GM12874 (cell line): Measurements from ENCODE around the gene HSP90B1.

Source experiments
- TF ChIP-seq, protein P1 (sequence below): IDR thresholded peaks from 2 replicates; pipeline ENCODE4 v1.5.1; 2011; ENCODE audit warnings: low read depth, mild to moderate bottlenecking, control low read depth, low read length, moderate library complexity; ENCODE audit not compliant: insufficient read depth

Gene HSP90B1

DNA sequence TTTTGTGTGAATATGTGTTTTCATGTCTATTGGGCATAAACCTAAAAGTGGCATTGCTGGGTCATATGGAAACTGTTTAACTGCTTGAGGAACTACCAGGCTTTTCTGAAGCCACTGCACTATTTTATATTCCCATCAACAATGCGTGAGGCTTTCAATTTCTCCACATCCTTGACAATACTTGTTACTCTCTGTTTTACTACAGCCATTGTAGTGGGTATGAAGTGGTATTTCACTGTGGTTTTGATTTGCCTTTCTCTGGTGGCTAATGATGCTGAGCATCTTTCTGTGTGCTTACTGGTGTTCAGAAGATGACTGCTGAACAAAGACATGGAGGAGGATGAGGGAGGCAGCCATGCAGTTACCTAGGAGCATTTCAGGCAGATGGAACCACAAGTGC, 22.3 kb downstream of the HSP90B1 start:
- TF ChIP-seq, protein P1, sequence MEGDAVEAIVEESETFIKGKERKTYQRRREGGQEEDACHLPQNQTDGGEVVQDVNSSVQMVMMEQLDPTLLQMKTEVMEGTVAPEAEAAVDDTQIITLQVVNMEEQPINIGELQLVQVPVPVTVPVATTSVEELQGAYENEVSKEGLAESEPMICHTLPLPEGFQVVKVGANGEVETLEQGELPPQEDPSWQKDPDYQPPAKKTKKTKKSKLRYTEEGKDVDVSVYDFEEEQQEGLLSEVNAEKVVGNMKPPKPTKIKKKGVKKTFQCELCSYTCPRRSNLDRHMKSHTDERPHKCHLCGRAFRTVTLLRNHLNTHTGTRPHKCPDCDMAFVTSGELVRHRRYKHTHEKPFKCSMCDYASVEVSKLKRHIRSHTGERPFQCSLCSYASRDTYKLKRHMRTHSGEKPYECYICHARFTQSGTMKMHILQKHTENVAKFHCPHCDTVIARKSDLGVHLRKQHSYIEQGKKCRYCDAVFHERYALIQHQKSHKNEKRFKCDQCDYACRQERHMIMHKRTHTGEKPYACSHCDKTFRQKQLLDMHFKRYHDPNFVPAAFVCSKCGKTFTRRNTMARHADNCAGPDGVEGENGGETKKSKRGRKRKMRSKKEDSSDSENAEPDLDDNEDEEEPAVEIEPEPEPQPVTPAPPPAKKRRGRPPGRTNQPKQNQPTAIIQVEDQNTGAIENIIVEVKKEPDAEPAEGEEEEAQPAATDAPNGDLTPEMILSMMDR, result no peak

DNA sequence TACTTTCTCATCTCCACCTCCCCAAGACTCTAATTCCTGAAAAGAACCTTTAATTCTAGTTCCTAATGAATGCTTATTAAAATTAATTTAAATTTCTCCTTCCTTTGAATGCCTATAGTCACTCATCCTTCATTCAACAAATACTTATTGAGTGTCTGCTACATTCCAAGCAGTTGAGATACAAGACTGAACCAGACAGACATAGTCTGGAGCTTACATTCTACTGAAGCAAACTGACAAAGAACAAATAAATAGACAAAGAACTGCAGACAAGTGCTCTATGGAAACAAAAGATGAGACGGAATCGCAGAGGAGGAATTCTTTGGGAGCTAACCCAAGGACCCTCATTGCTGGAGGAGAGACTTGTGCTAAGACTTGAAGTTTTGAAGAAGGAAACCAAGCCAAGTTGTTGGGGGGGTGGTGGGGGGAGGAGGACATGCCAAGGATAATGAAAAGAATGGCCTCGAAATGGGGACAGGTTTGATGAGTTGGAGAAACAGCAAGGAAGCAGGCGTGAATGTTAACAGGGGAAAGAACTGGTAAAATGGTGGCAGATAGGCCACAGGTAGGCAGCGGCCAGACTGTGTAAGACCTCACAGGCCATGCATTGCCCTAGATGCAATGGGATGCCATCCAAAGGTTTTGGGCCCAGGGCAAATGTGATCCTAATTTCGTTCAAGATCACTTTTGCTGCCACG, 25.8 kb downstream of the HSP90B1 start:
- TF ChIP-seq, protein P1, result no peak

DNA sequence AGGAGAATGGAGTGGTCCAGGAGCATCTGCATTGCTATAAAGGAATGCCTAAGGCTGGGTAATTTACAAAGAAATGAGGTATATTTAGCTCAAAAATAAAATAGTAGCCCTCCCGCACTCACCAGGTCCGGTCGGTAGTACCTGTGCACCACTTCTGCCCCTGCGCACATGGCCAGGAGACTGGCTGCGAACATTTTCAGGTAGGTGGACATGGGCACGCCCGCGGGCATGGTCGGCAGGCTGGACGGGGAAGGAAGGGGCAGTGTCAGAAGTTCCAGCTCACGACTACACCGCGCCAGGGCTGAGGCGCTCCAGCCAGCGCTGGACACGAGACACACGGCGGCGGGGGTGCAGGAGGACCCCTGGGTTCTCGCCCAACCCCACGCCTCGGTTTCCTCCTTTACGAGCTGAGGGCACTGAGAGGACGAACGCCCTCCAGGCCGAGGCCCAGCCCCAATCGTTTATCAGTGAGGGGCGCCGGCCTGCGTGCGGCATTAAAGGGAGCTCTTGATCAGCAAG, 26.4 kb downstream of the HSP90B1 start:
- TF ChIP-seq, protein P1, result no peak

DNA sequence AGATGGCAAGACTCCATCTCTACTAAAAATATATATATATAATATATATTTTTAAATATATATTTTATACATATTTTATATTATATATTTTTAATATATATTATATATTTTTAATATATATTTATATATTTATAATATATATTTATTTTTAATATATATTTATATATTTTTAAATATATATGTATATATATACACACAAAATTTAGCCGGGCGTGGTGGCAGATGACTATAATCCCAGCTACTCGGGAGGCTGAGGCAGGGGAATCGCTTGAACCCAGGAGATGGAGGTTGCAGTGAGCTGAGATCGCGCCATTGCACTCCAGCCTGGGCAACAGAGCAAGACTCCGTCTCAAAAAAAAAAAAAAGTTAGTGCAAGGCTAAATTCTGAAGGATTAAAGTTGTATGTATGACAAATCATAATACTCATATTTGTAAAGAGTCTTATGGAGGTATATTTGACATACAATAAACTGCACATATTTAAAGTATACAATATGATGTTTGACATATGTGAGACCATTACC, 27.7 kb downstream of the HSP90B1 start:
- TF ChIP-seq, protein P1, result no peak

DNA sequence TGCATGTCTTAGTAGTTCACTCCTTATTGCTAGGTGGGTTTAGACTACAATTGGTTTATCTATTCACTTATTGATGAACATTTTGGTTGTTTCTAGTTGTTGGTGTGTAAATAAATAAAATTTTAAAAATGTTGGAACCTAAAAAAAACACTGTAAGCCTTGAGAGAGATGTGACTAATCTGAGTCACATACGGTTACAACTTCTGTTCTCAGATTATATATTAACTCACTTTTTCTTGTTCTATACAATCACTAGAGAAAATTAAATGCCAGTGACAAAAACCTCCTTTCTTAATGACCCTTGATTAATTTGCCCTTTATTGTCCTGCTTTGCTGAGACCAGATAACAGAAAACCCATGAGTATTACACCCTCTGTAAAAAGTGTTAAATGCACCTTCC, 28.4 kb downstream of the HSP90B1 start:
- TF ChIP-seq, protein P1, result no peak

DNA sequence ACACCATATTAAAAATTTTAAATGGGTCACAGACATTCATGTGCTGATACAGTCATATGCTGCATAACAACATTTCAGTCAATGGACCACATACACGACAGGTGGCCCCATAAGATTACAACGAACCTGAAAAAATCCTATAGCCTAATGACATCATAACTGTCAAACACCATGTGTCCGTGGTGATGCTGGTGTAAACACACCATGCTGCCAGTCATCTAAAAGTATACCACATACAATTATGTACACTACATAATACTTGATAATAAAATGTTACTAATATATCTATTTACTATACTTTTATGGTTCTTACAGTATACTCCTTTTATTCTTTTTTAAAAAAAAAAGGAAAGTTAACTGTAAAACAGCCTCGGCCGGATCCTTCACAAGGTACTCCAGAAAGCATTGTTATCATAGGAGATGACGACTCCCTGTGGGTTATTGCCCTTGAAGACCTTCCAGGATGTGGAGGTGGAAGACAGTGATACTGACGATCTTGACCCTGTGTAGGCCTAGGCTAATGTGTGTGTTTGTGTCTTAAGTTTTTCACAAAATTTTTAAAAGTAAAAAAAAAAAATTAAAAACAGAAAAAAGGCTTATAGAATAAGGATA, 30.5 kb downstream of the HSP90B1 start:
- TF ChIP-seq, protein P1, result no peak

DNA sequence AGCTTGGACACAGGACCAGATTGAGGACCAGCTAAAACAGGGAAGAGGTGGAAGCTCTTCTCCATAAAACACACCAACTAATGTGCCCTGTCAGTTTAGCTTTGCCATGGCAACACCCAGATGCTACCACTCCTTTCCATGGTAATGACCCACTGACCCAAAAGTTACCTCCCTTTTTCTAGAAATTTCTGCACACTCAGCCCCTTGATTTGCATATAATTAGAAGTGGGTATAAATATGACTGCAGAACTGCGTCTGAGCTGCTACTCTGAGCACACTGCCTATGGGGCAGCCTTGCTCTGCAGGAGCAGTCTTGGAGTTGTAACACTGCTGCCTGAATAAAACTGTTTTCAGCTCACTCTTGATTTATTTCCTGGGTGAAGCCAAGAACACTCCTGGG, 32.3 kb downstream of the HSP90B1 start:
- TF ChIP-seq, protein P1, result no peak
